GM21423 (cell line): Measurements from ENCODE around the gene SUMO1.

Experiments
- ATAC-seq: cut with Tn5 transposase; IDR thresholded peaks from one replicate; pipeline ENCODE4 v1.9.1; 2021; ENCODE audit warnings: mild to moderate bottlenecking, moderate library complexity; ENCODE audit not compliant: unreplicated experiment

SUMO1 gene

GRCh38 chr2:202201220-202202160, 36.9 kb downstream of the SUMO1 start:
- no peak for ATAC-seq

GRCh38 chr2:202196727-202197126, 41.7 kb downstream of the SUMO1 start:
- ATAC-seq: no peak

- ATAC-seq: no peak
Observed at GRCh38 chr2:202194418-202194817, 44.0 kb downstream of the SUMO1 start.

GRCh38 chr2:202193881-202194353, 44.5 kb downstream of the SUMO1 start:
- no peak for ATAC-seq

- no peak for ATAC-seq
Observed at GRCh38 chr2:202193305-202193704, 45.1 kb downstream of the SUMO1 start.

- no peak for ATAC-seq
Observed at GRCh38 chr2:202187570-202187969, 50.8 kb downstream of the SUMO1 start.

GRCh38 chr2:202186641-202187202, 51.7 kb downstream of the SUMO1 start:
- ATAC-seq: no peak

- no peak for ATAC-seq
Observed at GRCh38 chr2:202185156-202185555, 53.2 kb downstream of the SUMO1 start.

- ATAC-seq: no peak
Observed at GRCh38 chr2:202184557-202184956, 53.8 kb downstream of the SUMO1 start.

GRCh38 chr2:202178346-202178958, 59.9 kb downstream of the SUMO1 start:
- ATAC-seq: no peak

- ATAC-seq: no peak
Observed at GRCh38 chr2:202172439-202173211, 65.8 kb downstream of the SUMO1 start.

GRCh38 chr2:202171241-202171825, 67.1 kb downstream of the SUMO1 start:
- no peak for ATAC-seq

- no peak for ATAC-seq
Observed at GRCh38 chr2:202169832-202170424, 68.5 kb downstream of the SUMO1 start.

- ATAC-seq: no peak
Observed at GRCh38 chr2:202169131-202169530, 69.3 kb downstream of the SUMO1 start.

GRCh38 chr2:202165945-202166344, 72.5 kb downstream of the SUMO1 start:
- no peak for ATAC-seq

- ATAC-seq: no peak
Observed at GRCh38 chr2:202165208-202165607, 73.2 kb downstream of the SUMO1 start.

- ATAC-seq: no peak
Observed at GRCh38 chr2:202164411-202164810, 74.0 kb downstream of the SUMO1 start.

- ATAC-seq: no peak
Observed at GRCh38 chr2:202161151-202161835, 77.1 kb downstream of the SUMO1 start.

- ATAC-seq: no peak
Observed at GRCh38 chr2:202158796-202159195, 79.6 kb downstream of the SUMO1 start.
